ENCODE measurements around the gene RPRD1A.

Gene RPRD1A

GRCh38 chr18:35974181-35974580 lies 93.2 kb downstream of the RPRD1A start:
- H3K4me3 ChIP-seq (replicated peaks; ENCODE audit: insufficient read depth, low read length) = no peak overlapping the region
- H3K27ac ChIP-seq (replicated peaks) = no peak overlapping the region
- TF ChIP-seq SPI1 (IDR thresholded peaks at IDR 0.05; ENCODE audit: borderline replicate concordance, low read depth) = no peak
- TF ChIP-seq CTCF (IDR thresholded peaks at IDR 0.05; ENCODE audit: insufficient read depth, low read length) = no peak
- TF ChIP-seq GABPA (IDR thresholded peaks at IDR 0.05; ENCODE audit: low read depth) = no peak
- TF ChIP-seq POLR2AphosphoS5 (IDR thresholded peaks at IDR 0.05; ENCODE audit: low read depth) = no peak
- TF ChIP-seq REST (IDR thresholded peaks at IDR 0.05; ENCODE audit: insufficient replicate concordance, low read depth) = no peak
- no peaks in the 10 kb centered on the region for H3K27me3 ChIP-seq (ENCODE audit: insufficient read depth, poor library complexity, severe bottlenecking)
- DNase-seq (ENCODE audit: low read depth in 1 of 2, low spot score in 1 of 2) = no peak

GRCh38 chr18:35973650-35974049 lies 93.7 kb downstream of the RPRD1A start:
- H3K27ac ChIP-seq (replicated peaks) = no peak overlapping the region
- no peaks in the 10 kb centered on the region for H3K27me3 ChIP-seq (ENCODE audit: insufficient read depth, poor library complexity, severe bottlenecking)
- DNase-seq (ENCODE audit: low read depth in 1 of 2, low spot score in 1 of 2) = no peak
- TF ChIP-seq POLR2AphosphoS5 (IDR thresholded peaks at IDR 0.05; ENCODE audit: low read depth) (no peak), SPI1 (IDR thresholded peaks at IDR 0.05; ENCODE audit: borderline replicate concordance, low read depth) (no peak), CTCF (IDR thresholded peaks at IDR 0.05; ENCODE audit: insufficient read depth, low read length) (no peak), GABPA (IDR thresholded peaks at IDR 0.05; ENCODE audit: low read depth) (no peak), REST (IDR thresholded peaks at IDR 0.05; ENCODE audit: insufficient replicate concordance, low read depth) (no peak)
- peak overlapping the region; percentile 90 for H3K4me3 ChIP-seq (replicated peaks; ENCODE audit: insufficient read depth, low read length)

GRCh38 chr18:35972197-35973000 lies 95.0 kb downstream of the RPRD1A start, which contains the start of gene RMP24:
Gene RMP24, plus strand, starts transcription at chr18:35972679.
- peak within 1 kb of the TSS; percentile 80 for H3K27ac ChIP-seq (replicated peaks)
- peak within 1 kb of the TSS; percentile 90 for H3K4me3 ChIP-seq (replicated peaks; ENCODE audit: insufficient read depth, low read length)
- TF ChIP-seq GABPA (IDR thresholded peaks at IDR 0.05; ENCODE audit: low read depth) (peak; percentile 99), POLR2AphosphoS5 (IDR thresholded peaks at IDR 0.05; ENCODE audit: low read depth) (peak; percentile 84), CTCF (IDR thresholded peaks at IDR 0.05; ENCODE audit: insufficient read depth, low read length) (no peak), REST (IDR thresholded peaks at IDR 0.05; ENCODE audit: insufficient replicate concordance, low read depth) (peak; percentile 71), SPI1 (IDR thresholded peaks at IDR 0.05; ENCODE audit: borderline replicate concordance, low read depth) (peak; percentile 48; the same call in 1 of the 2 replicates)

More at GRCh38 chr18:35972197-35973000, 95.0 kb downstream of the RPRD1A start, which contains the start of gene RMP24:
- H3K27me3 ChIP-seq (ENCODE audit: insufficient read depth, poor library complexity, severe bottlenecking) = no peaks in the 10 kb centered on the region
- DNase-seq (ENCODE audit: low read depth in 1 of 2, low spot score in 1 of 2) = peak; percentile 97

Data from HL-60 (cell line).